ENCODE results near the gene JMJD8. TPM values are rescaled to one million over a fixed set of nuclear protein-coding genes. Genes with fewer than 3 reads are reported as not detected.

Gene JMJD8
- total RNA-seq, 1 experiment from 2014 or later = 121 TPM

DNA sequence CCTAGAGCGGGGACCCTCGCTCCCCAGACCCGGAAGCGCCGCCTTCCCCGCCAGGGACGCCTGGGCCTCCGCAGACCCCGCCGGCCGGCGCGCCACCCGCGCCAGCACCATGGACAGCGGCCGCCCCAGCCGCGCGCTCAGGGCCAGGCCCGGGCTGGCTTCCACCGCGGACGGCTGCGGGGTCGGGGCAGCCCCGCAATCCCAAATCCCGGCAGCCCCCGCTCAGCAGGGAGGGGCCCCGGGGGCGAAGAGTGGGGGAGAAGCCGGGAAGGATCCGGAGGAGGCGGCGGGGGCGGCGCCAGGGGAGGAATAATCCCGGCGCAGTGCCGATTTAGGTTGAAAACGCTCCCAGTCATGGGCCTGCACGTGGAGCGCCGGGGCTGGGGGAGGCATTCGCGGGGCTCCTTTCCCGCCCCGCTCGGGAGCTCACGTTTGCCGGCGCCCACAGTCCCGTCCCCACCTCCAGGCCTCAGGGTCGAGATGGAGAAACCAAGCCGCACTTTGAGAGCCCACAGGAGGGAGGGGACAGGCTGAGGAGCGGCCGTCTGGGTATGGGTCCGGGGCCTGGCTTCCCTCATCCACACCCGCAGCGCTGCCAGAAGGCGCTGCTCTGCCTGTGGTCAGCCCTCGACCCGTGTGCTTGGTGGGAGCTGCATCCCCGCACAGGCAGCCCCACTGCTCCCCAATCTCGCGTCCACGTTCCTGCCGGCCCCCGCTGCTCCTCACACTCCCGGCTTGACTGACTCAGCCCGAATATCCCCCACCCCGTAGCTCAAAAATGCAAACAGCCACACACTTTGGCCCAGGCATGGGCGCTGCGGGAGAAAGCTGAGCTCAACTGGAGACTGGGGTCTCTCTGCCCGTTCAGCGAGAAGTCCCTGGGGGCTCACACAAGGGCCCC lies 16.8 kb upstream of the JMJD8 start:
- Histone ChIP-seq H3K27me3 (ENCODE audit: insufficient read depth, low read length) (no peaks in the 10 kb centered on the region), H2AFZ (ENCODE audit: low read depth, low read length, poor library complexity, severe bottlenecking) (no peak overlapping the region), H3K36me3 (ENCODE audit: control insufficient read depth in 1 of 2, insufficient read depth in 2 of 2, low read length in 2 of 2) (no peaks in the 10 kb centered on the region; a peak in 2 of 4 replicates), H3K4me1 (ENCODE audit: control insufficient read depth in 1 of 2, insufficient read depth in 2 of 2, low read length in 2 of 2) (peaks cover 5 to 19% of the 10 kb centered on the region in 2 experiments), H3K4me3 (replicated peaks in 1 of 2; ENCODE audit: low read depth in 1 of 2, low read length in 2 of 2) (no peak overlapping the region), H3K4me2 (ENCODE audit: low read length) (no peak overlapping the region), H3K9me2 (ENCODE audit: insufficient read depth) (no peaks in the 10 kb centered on the region), H3K27ac (ENCODE audit: low read depth, low read length) (no peak overlapping the region), H4K20me1 (ENCODE audit: insufficient read depth) (no peaks in the 10 kb centered on the region), H3K79me2 (ENCODE audit: insufficient read depth, low read length) (peaks cover 38% of the 10 kb centered on the region), H3K9me3 (ENCODE audit: control insufficient read depth in 1 of 2, insufficient read depth in 1 of 2, low read depth in 1 of 2, low read length in 2 of 2) (no peaks in the 10 kb centered on the region), H3K9ac (ENCODE audit: low read length) (no peak overlapping the region)
- ChIA-PET CTCF (no interaction called here), RAD21 (ENCODE audit: low non-redundant PET in 1 of 2, low total read pairs in 2 of 2, uncharacterized antibody in 2 of 2, unreplicated experiment in 2 of 2) (no interaction called here), POLR2A (interaction anchor here (0.6 kb wide), 1 partner anchor 58 kb away, joined by 4 read pairs; no protein-coding TSS in a partner anchor)
- DNase-seq (ENCODE audit: low read depth, low spot score) (no peak), ATAC-seq (no peak)
- intact Hi-C loops (cut with micrococcal nuclease) = no loop called here
- no peak for TF ChIP-seq ELF1 (IDR thresholded peaks at IDR 0.05; ENCODE audit: borderline replicate concordance, low read depth)
- no peak for TF ChIP-seq FOSL1 (IDR thresholded peaks at IDR 0.05; ENCODE audit: low read depth)
- no peak for TF ChIP-seq REST (IDR thresholded peaks at IDR 0.05; ENCODE audit: low read depth)
- no peak for TF ChIP-seq ZFX (IDR thresholded peaks at IDR 0.05)
- TF ChIP-seq CTCF (IDR thresholded peaks at IDR 0.05 in 2 of 3, conservative IDR thresholded peaks at IDR 0.05 in 1 of 3; ENCODE audit: borderline replicate concordance in 1 of 3, insufficient read depth in 1 of 3, low read depth in 2 of 3, low read length in 2 of 3) = no peak
- TF ChIP-seq POLR2A (IDR thresholded peaks at IDR 0.05; ENCODE audit: borderline replicate concordance, extremely low read depth, insufficient read depth, insufficient read length) = no peak
- TF ChIP-seq, protein P1, sequence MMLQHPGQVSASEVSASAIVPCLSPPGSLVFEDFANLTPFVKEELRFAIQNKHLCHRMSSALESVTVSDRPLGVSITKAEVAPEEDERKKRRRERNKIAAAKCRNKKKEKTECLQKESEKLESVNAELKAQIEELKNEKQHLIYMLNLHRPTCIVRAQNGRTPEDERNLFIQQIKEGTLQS (IDR thresholded peaks at IDR 0.05) = no peak
- TF ChIP-seq TCF7L2 (IDR thresholded peaks at IDR 0.05; ENCODE audit: borderline replicate concordance, extremely low read depth, insufficient read depth, insufficient read length) = no peak
- TF ChIP-seq POLR2AphosphoS5 (IDR thresholded peaks at IDR 0.05; ENCODE audit: low read depth, low read length) = no peak
- no peak for TF ChIP-seq CEBPB (IDR thresholded peaks at IDR 0.05; ENCODE audit: low read depth)
- TF ChIP-seq JUND (IDR thresholded peaks at IDR 0.05) = no peak
- no peak for TF ChIP-seq YY1 (IDR thresholded peaks at IDR 0.05; ENCODE audit: extremely low read depth, insufficient replicate concordance, low read depth, low read length)
- BruUV-seq (replicated peaks) = no TSS peak

Measured in HCT116 (cell line).